GM23248 (cell line): Measurements from ENCODE around the gene GYG2.
"Not testable (repeated sequence)": the region's sequence is repeated elsewhere in the genome, so short reads cannot be mapped to it uniquely, and the experiment has no call there.

Experiments
- EZH2 ChIP-seq: fragments of 200-600 bp; sonication (generic); IDR thresholded peaks from 2 replicates; pipeline ENCODE4 v1.6.1; 2018; ENCODE audit warnings: antibody characterized with exemption, mild to moderate bottlenecking; ENCODE audit not compliant: insufficient read depth, poor library complexity, severe bottlenecking
- EZH2phosphoT487 ChIP-seq: fragments of 200-600 bp; sonication (generic); IDR thresholded peaks from 2 replicates; pipeline ENCODE4 v1.6.1; 2018; ENCODE audit warnings: antibody characterized with exemption, moderate library complexity, mild to moderate bottlenecking, low read depth; ENCODE audit not compliant: insufficient read depth

DNA sequence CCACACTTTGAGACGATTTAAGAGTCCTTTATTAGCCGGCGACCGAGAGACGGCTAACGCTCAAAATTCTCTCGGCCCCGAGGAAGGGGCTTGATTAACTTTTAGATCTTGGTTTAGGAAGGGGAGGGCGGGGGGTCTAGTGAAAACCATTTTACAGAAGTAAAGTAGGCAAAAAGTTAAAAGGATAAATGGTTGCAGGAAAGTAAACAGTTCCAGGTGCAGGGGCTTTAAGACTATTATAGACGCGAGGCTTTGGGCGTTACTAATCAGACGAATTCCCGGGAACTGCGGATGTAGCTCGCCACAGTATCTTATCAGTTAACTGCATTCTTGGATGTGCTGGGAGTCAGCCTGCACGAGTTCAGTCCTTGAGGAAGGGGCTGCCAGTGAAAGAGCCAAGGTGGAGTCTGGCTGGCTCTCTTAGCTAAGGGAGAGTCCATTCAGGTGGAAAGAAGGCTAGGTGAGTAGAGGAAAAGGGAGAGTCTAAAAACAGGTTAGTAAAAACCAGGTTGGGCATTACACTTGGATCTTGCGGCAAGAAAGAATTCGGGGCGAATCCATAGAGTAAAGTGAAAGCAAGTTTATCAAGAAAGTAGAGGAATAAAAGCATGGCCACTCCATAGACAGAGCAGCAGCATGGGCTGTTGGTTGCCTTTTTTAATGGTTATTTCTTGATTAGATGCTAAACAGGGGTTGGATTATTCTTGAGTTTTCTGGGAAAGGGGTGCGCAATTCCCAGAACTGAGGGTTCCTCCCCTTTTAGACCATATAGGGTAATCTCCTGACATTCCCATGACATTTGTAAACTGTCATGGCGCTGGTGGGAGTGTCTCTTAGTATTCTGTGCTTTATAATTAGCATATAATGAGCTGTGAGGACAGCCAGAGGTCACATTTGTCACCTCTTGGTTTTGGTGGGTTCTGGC lies 62.1 kb downstream of the GYG2 start:
- TF ChIP-seq EZH2phosphoT487, EZH2: not testable (repeated sequence)
